C4-2B (cell line): ENCODE measurements around the gene HCAR3.
"Not testable (repeated sequence)": the region's sequence is repeated elsewhere in the genome, so short reads cannot be mapped to it uniquely, and the experiment has no call there.

ENCODE experiments used
- ZFX ChIP-seq: fragments of 450-650 bp; IDR thresholded peaks from 2 replicates; pipeline ENCODE4 v1.6.1; 2017
- TF ChIP-seq, protein P1 (sequence below): fragments of 450-650 bp; conservative IDR thresholded peaks from 2 replicates; pipeline ENCODE4 v1.5.1; 2017; ENCODE audit warnings: mild to moderate bottlenecking

- TF ChIP-seq, protein P1, sequence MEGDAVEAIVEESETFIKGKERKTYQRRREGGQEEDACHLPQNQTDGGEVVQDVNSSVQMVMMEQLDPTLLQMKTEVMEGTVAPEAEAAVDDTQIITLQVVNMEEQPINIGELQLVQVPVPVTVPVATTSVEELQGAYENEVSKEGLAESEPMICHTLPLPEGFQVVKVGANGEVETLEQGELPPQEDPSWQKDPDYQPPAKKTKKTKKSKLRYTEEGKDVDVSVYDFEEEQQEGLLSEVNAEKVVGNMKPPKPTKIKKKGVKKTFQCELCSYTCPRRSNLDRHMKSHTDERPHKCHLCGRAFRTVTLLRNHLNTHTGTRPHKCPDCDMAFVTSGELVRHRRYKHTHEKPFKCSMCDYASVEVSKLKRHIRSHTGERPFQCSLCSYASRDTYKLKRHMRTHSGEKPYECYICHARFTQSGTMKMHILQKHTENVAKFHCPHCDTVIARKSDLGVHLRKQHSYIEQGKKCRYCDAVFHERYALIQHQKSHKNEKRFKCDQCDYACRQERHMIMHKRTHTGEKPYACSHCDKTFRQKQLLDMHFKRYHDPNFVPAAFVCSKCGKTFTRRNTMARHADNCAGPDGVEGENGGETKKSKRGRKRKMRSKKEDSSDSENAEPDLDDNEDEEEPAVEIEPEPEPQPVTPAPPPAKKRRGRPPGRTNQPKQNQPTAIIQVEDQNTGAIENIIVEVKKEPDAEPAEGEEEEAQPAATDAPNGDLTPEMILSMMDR: not testable (repeated sequence)
- TF ChIP-seq ZFX: not testable (repeated sequence)
Measured at GRCh38 chr12:122715211-122715610, 1.4 kb downstream of the HCAR3 start.
